Stomach (tissue), 4 donors: ENCODE data around the gene TSPAN11.

ENCODE experiments used
- EP300 ChIP-seq: sonication (generic); formaldehyde crosslinking; IDR thresholded peaks from one replicate; pipeline ENCODE4 v1.6.1; 2017; ENCODE audit warnings: antibody characterized with exemption
- POLR2A ChIP-seq, 4 donors: fragments of 450-650 bp; IDR thresholded peaks; one replicate each; pipeline ENCODE4 v1.6.1; 2016; ENCODE audit warnings: antibody characterized with exemption in 4 of 4, control low read depth in 2 of 4, mild to moderate bottlenecking in 1 of 4, moderate library complexity in 1 of 4
- POLR2AphosphoS5 ChIP-seq, 3 donors: sonication (generic); formaldehyde crosslinking; IDR thresholded peaks; one replicate each; pipeline ENCODE4 v1.6.1; 2016; ENCODE audit warnings: antibody characterized with exemption in 3 of 3
- TF ChIP-seq, protein P1 (sequence below), 7 experiments: fragments of 450-650 bp in 4 of 7; fragments of 200-600 bp in 3 of 7; sonication (generic) in 3 of 7; IDR thresholded peaks; one replicate each; pipeline ENCODE4 v1.5.1; 2016 to 2019; ENCODE audit warnings: antibody characterized with exemption in 7 of 7, control low read depth in 2 of 7, mild to moderate bottlenecking in 1 of 7

- TF ChIP-seq, protein P1, sequence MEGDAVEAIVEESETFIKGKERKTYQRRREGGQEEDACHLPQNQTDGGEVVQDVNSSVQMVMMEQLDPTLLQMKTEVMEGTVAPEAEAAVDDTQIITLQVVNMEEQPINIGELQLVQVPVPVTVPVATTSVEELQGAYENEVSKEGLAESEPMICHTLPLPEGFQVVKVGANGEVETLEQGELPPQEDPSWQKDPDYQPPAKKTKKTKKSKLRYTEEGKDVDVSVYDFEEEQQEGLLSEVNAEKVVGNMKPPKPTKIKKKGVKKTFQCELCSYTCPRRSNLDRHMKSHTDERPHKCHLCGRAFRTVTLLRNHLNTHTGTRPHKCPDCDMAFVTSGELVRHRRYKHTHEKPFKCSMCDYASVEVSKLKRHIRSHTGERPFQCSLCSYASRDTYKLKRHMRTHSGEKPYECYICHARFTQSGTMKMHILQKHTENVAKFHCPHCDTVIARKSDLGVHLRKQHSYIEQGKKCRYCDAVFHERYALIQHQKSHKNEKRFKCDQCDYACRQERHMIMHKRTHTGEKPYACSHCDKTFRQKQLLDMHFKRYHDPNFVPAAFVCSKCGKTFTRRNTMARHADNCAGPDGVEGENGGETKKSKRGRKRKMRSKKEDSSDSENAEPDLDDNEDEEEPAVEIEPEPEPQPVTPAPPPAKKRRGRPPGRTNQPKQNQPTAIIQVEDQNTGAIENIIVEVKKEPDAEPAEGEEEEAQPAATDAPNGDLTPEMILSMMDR (IDR thresholded peaks at IDR 0.05): no peak
- TF ChIP-seq POLR2A (IDR thresholded peaks at IDR 0.05): no peak
- TF ChIP-seq POLR2AphosphoS5 (IDR thresholded peaks at IDR 0.05): no peak
- no peak for TF ChIP-seq EP300
Observed at GRCh38 chr12:30964896-30965612, 38.5 kb downstream of the TSPAN11 start.
